Measurements from ENCODE around the gene ITGBL1.

DNA sequence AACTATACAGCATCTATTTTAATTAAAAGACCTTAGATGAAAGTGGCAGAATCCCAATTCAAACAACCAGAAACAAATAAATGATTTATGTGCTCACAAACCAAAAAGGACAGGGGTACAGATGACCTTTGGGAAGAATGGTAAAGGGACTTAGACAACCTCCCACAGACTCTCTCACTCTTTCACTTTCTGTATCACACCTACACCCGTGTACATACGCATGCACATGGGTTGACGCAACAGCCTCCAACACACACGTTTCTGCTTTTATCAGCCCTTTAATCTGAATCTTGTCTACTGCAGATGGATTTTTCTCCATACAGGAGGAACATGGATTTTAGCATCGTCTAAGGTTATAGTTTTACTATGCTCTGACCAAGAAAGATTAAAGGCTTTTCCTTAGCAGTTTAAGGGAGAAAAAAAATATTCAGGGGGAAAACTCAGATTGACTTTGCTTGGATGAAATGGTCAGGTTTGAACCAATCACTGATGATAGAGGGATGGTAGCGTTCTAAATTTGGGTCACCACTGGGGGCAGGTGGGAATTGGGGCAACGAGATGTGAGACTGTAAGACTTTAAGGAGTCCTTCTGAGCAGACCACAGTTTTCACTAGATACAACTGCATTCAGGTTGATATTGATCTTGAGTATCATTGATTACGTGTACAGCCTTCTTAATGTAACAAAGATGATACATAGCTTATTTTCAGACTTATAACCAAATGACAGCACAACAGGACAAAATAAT is 166.1 kb downstream of the ITGBL1 start:
- no peak for TF ChIP-seq CTCF (IDR thresholded peaks at IDR 0.05 in 4 of 5, conservative IDR thresholded peaks at IDR 0.05 in 1 of 5)
- no peak for TF ChIP-seq POLR2A (IDR thresholded peaks at IDR 0.05)
